ENCODE measurements around the gene VSIR.

GRCh38 chr10:71810048-71810750 is 36.9 kb upstream of the VSIR start:
- TF ChIP-seq CTCF (IDR thresholded peaks at IDR 0.05) (no peak), EZH2 (IDR thresholded peaks at IDR 0.05; ENCODE audit: borderline replicate concordance, insufficient read depth, low read depth, low read length, poor library complexity, severe bottlenecking) (no peak)
